ENCODE data around the gene TOR1B.

Gene TOR1B

GRCh38 chr9:129823935-129824601, 21.1 kb downstream of the TOR1B start, which contains the start of gene TOR1A (continued):
- peak; percentile 98 for TF ChIP-seq ZEB2 (tag by site-specific recombination; IDR thresholded peaks at IDR 0.05)
- TF ChIP-seq ZNF449 (tag by site-specific recombination; IDR thresholded peaks at IDR 0.05): peak; percentile 63; the same call in 1 of the 2 replicates
- no peak for TF ChIP-seq ZNF837 (tag by site-specific recombination; IDR thresholded peaks at IDR 0.05)
- TF ChIP-seq ZBTB7A (tag by site-specific recombination; IDR thresholded peaks at IDR 0.05; ENCODE audit: low read depth): no peak
- TF ChIP-seq PBX3 (CRISPR knock-in tag; IDR thresholded peaks at IDR 0.05): peak; percentile 78
- TF ChIP-seq ZNF10 (tag by site-specific recombination; IDR thresholded peaks at IDR 0.05): no peak
- no peak for TF ChIP-seq ZNF658 (tag by site-specific recombination; IDR thresholded peaks at IDR 0.05)
- TF ChIP-seq ZBTB26 (tag by site-specific recombination; optimal IDR thresholded peaks at IDR 0.05): peak; percentile 87
- no peak for TF ChIP-seq CTCF (tag by site-specific recombination; IDR thresholded peaks at IDR 0.05)
- TF ChIP-seq ZNF514 (tag by site-specific recombination; IDR thresholded peaks at IDR 0.05): no peak
- no peak for TF ChIP-seq ZIC2 (tag by site-specific recombination; IDR thresholded peaks at IDR 0.05)
- TF ChIP-seq ZNF664 (tag by site-specific recombination; IDR thresholded peaks at IDR 0.05): peak; percentile 69; the same call in 1 of the 2 replicates
- TF ChIP-seq BCL11A (tag by site-specific recombination; IDR thresholded peaks at IDR 0.05; ENCODE audit: low read depth): no peak
- TF ChIP-seq ZNF23 (tag by site-specific recombination; IDR thresholded peaks at IDR 0.05; ENCODE audit: borderline replicate concordance): no peak
- no peak for TF ChIP-seq ZNF292 (tag by site-specific recombination; IDR thresholded peaks at IDR 0.05; ENCODE audit: borderline replicate concordance, low read depth)
- no peak for TF ChIP-seq ZNF239 (tag by site-specific recombination; IDR thresholded peaks at IDR 0.05)
- TF ChIP-seq ZSCAN5A (tag by site-specific recombination; IDR thresholded peaks at IDR 0.05): no peak
- no peak for TF ChIP-seq ZNF488 (tag by site-specific recombination; IDR thresholded peaks at IDR 0.05)
- TF ChIP-seq GLIS1 (tag by site-specific recombination; IDR thresholded peaks at IDR 0.05): peak; percentile 51; the same call in 1 of the 2 replicates
- TF ChIP-seq ZBTB20 (tag by site-specific recombination; IDR thresholded peaks at IDR 0.05): peak; percentile 66; the same call in 1 of the 2 replicates
- no peak for TF ChIP-seq ZNF266 (tag by site-specific recombination; IDR thresholded peaks at IDR 0.05; ENCODE audit: low read depth)
- TF ChIP-seq ZNF350 (tag by site-specific recombination; IDR thresholded peaks at IDR 0.05): no peak
- peak; percentile 68; the same call in 1 of the 2 replicates for TF ChIP-seq ZFP69B (tag by site-specific recombination; IDR thresholded peaks at IDR 0.05)
